Ovary (tissue), 9 donors: Measurements from ENCODE around the gene TAF1. TPM values are rescaled to one million over a fixed set of nuclear protein-coding genes. Genes with fewer than 3 reads are reported as not detected.
"Not testable (repeated sequence)": the region's sequence is repeated elsewhere in the genome, so short reads cannot be mapped to it uniquely, and the experiment has no call there.

ENCODE experiments used
- DNase-seq, 5 donors: peaks; one replicate each; pipeline ENCODE4 v3.0.0-alpha.2; 2019 to 2020
- H3K27ac ChIP-seq, 2 donors: fragments of 200-600 bp; one replicate each; pipeline versions ENCODE4 v1.5.1 to v1.8.0; 2019 to 2022
- H3K27me3 ChIP-seq: fragments of 200-600 bp; one replicate; pipeline ENCODE4 v1.8.0; 2022
- H3K36me3 ChIP-seq: fragments of 200-600 bp; sonication (generic); one replicate; pipeline ENCODE4 v1.5.1; 2019
- H3K4me1 ChIP-seq: one replicate; pipeline ENCODE4 v1.8.1; 2013; ENCODE audit warnings: mild to moderate bottlenecking, moderate library complexity; ENCODE audit not compliant: insufficient read depth
- H3K4me3 ChIP-seq: fragments of 200-600 bp; sonication (generic); one replicate; pipeline ENCODE4 v1.5.1; 2017
- H3K9me3 ChIP-seq, 2 donors: fragments of 200-600 bp in 1 of 2; sonication (generic) in 1 of 2; one replicate each; pipeline versions ENCODE4 v1.5.1 to v1.8.1; 2013 to 2019; ENCODE audit warnings: mild to moderate bottlenecking in 1 of 2, moderate library complexity in 1 of 2
- CTCF ChIP-seq, 3 donors: fragments of 450-650 bp in 2 of 3; fragments of 200-600 bp in 1 of 3; IDR thresholded peaks; one replicate each; pipeline versions ENCODE4 v1.5.1 to v1.8.0; 2016 to 2022; ENCODE audit warnings: antibody characterized with exemption in 3 of 3, mild to moderate bottlenecking in 1 of 3
- EP300 ChIP-seq: sonication (generic); formaldehyde crosslinking; IDR thresholded peaks from one replicate; pipeline ENCODE4 v1.6.1; 2017; ENCODE audit warnings: antibody characterized with exemption
- POLR2A ChIP-seq: fragments of 450-650 bp; IDR thresholded peaks from one replicate; pipeline ENCODE4 v1.6.1; 2017; ENCODE audit warnings: antibody characterized with exemption, mild to moderate bottlenecking, moderate library complexity
- WGBS, 3 donors: extraction: QIAGEN DNeasy Blood & Tissue Kit in 1 of 3; methylation state at CpG; one replicate each; pipeline versions ENCODE4 v1.1.5 to v1.1.7; 2013 to 2017; 5-methylcytosine and 5-hydroxymethylcytosine counted together
- intact Hi-C, 4 donors: fragments of 100-400 bp; cut with DNase I; formaldehyde crosslinking; loops; one replicate each; pipeline versions ENCODE4 v1.11.0 to v1.15.1; 2022 to 2023
- polyA plus RNA-seq, 2 donors: library from polyadenylated mRNA; stranded (reverse); fragments of 200-250 nt in 1 of 2; fragments of 350-450 nt in 1 of 2; fragmentation: Illumina TruSeq in 1 of 2; extraction: RNeasy Lipid Tissue Mini Kit (QIAGEN cat#74804) in 1 of 2; gene quantifications; one replicate each; pipeline ENCODE4 v1.2.3, GENCODE V29; 2013 to 2014
- small RNA-seq: library from RNA; depleted of rRNA; stranded (forward); fragments of <200 nt; gene quantifications from one replicate; pipeline ENCODE3, GENCODE V24; 2016
- total RNA-seq, 7 donors: library from RNA; depleted of rRNA in 2 of 7; stranded (reverse); fragments of >200 nt in 2 of 7; fragmentation: NEBNext Ultra II Directional in 3 of 7; extraction: Animal tissue kit (Norgen Biotek cat#: 25700) in 3 of 7; gene quantifications; one replicate each; pipeline versions ENCODE4 v1.1.0 to v1.2.4, GENCODE V29; 2016 to 2023
- donor health status: DM: no; HTN: no; CAD: no; lungs with moderate emphysema.
- donor health status: DM: no; HTN: no; CAD: no.
- donor health status: Bipolar disorder and iron deficiency.
- donor health status: DM: yes; HTN: yes; CAD: no.
- donor health status: DM: no; HTN: no; CAD: no.
- donor health status: DM: yes; HTN: yes; CAD: no.

The TAF1 gene
- total and polyA plus RNA-seq, 9 donors: 20.0 to 52.0 (median 41.7) TPM

GRCh38 chrX:71510161-71510560, 144.0 kb downstream of the TAF1 start:
- intact Hi-C loops: no loop called here
- no peaks in the 10 kb centered on the region for H3K27me3 ChIP-seq
- no peak overlapping the region for H3K4me3 ChIP-seq
- 82 to 87% (median 87%) methylated on average over 2 of the region's 2 CpGs for WGBS, 3 donors
- TF ChIP-seq POLR2A (no peak), EP300 (no peak), CTCF (IDR thresholded peaks at IDR 0.05) (no peak)
- no peaks in the 10 kb centered on the region for H3K36me3 ChIP-seq
- H3K4me1 ChIP-seq: no peaks in the 10 kb centered on the region
- no peak for DNase-seq
- no peaks in the 10 kb centered on the region for H3K9me3 ChIP-seq
- no peak overlapping the region for H3K27ac ChIP-seq

- H3K27ac ChIP-seq, DNase-seq, H3K9me3 ChIP-seq, H3K36me3 ChIP-seq, H3K27me3 ChIP-seq, H3K4me1 ChIP-seq, H3K4me3 ChIP-seq, intact Hi-C loops: not testable (repeated sequence)
- WGBS, 3 donors: 89 to 93% (median 89%) methylated on average over 4 of the region's 4 CpGs
Measured at GRCh38 chrX:71513731-71514130, 147.6 kb downstream of the TAF1 start.

GRCh38 chrX:71514367-71515037, 148.3 kb downstream of the TAF1 start:
- WGBS, 3 donors: 28 to 32% (median 30%) methylated on average over 5 of the region's 5 CpGs
- no peak for TF ChIP-seq CTCF (IDR thresholded peaks at IDR 0.05)
- no peak for TF ChIP-seq POLR2A
- TF ChIP-seq EP300: no peak
- DNase-seq: no peak
- no peaks in the 10 kb centered on the region for H3K9me3 ChIP-seq
- no peak overlapping the region for H3K4me3 ChIP-seq
- H3K36me3 ChIP-seq: no peaks in the 10 kb centered on the region
- intact Hi-C loops: no loop called here
- no peak overlapping the region for H3K27ac ChIP-seq
- no peaks in the 10 kb centered on the region for H3K4me1 ChIP-seq
- H3K27me3 ChIP-seq: no peaks in the 10 kb centered on the region

GRCh38 chrX:71515038-71515396, 148.9 kb downstream of the TAF1 start:
- 34 to 44% (median 42%) methylated on average over 2 of the region's 2 CpGs for WGBS, 3 donors
- Histone ChIP-seq H3K27ac (no peak overlapping the region), H3K4me3 (no peak overlapping the region), H3K36me3 (no peaks in the 10 kb centered on the region), H3K9me3 (no peaks in the 10 kb centered on the region), H3K4me1 (no peaks in the 10 kb centered on the region), H3K27me3 (no peaks in the 10 kb centered on the region)
- DNase-seq: peak in 2 of 5 donors; percentile 17 to 30
- intact Hi-C loops: no loop called here
- TF ChIP-seq POLR2A: no peak
- no peak for TF ChIP-seq EP300
- TF ChIP-seq CTCF (IDR thresholded peaks at IDR 0.05): no peak

Small RNAs within 50 kb of the gene (small RNA-seq; reads per million reads assigned to genes)
- gene AL590762.4 (not detected), gene RF00019 (not detected)

Other genes with a start within 250 kb of the TAF1 start
- 10 to 100 TPM; 36.5 to 68.4 (median 60.4) TPM for gene MED12, start 247.8 kb upstream of the TAF1 start, total RNA-seq
- gene MED12, start 247.8 kb upstream of the TAF1 start, polyA plus RNA-seq: 10 to 100 TPM; 27.8 to 40.0 TPM
- gene NLGN3, start 221.5 kb upstream of the TAF1 start, total RNA-seq: 10 to 100 TPM in 1 of 7 donors, 1 to 10 TPM in 6; 2.1 to 10.9 (median 6.7) TPM
- 1 to 10 TPM; 2.5 to 5.2 TPM for gene NLGN3, start 221.5 kb upstream of the TAF1 start, polyA plus RNA-seq
- 10 to 100 TPM in 1 of 7 donors, 1 to 10 TPM in 3, under 1 TPM in 1, not detected in 2; 0.36 to 17.9 (median 2.5) TPM for gene GJB1, start 143.1 kb upstream of the TAF1 start, total RNA-seq
- under 1 TPM; 0.12 to 0.30 TPM for gene GJB1, start 143.1 kb upstream of the TAF1 start, polyA plus RNA-seq
- 10 to 100 TPM; 17.2 to 75.8 (median 66.5) TPM for gene ZMYM3, start 112.2 kb upstream of the TAF1 start, total RNA-seq
- gene ZMYM3, start 112.2 kb upstream of the TAF1 start, polyA plus RNA-seq: 10 to 100 TPM; 17.8 to 46.2 TPM
- gene NONO, start 82.7 kb upstream of the TAF1 start, total RNA-seq: 100 to 1,000 TPM; 209 to 391 (median 361) TPM
- gene NONO, start 82.7 kb upstream of the TAF1 start, polyA plus RNA-seq: 100 to 1,000 TPM; 216 to 516 TPM
- gene ITGB1BP2, start 64.6 kb upstream of the TAF1 start, total RNA-seq: 1 to 10 TPM in 6 of 7 donors, under 1 TPM in 1; 0.95 to 9.1 (median 3.2) TPM
- 1 to 10 TPM; 1.6 to 5.4 TPM for gene ITGB1BP2, start 64.6 kb upstream of the TAF1 start, polyA plus RNA-seq
- gene OGT, start 166.7 kb downstream of the TAF1 start, total RNA-seq: 100 to 1,000 TPM in 5 of 7 donors, 10 to 100 TPM in 2; 91.0 to 201 (median 109) TPM
- gene OGT, start 166.7 kb downstream of the TAF1 start, polyA plus RNA-seq: 100 to 1,000 TPM in 1 of 2 donors, 10 to 100 TPM in 1; 44.5 to 129 TPM
- 1 to 10 TPM in 3 of 7 donors, under 1 TPM in 4; 0.46 to 2.3 (median 0.92) TPM for gene GCNA, start 212.1 kb downstream of the TAF1 start, total RNA-seq
- 1 to 10 TPM in 1 of 2 donors, under 1 TPM in 1; 0.98 to 1.4 TPM for gene GCNA, start 212.1 kb downstream of the TAF1 start, polyA plus RNA-seq